Measurements from ENCODE around the gene BAIAP3. TPM values are rescaled to one million over a fixed set of nuclear protein-coding genes. Genes with fewer than 3 reads are reported as not detected.

Gene BAIAP3
- total RNA-seq, 2 experiments from 2014 or later: 0.31 to 0.34 TPM

- CTCF ChIA-PET: interaction anchor here (0.6 kb wide), 1 partner anchor 1329 kb away, joined by 3 read pairs; no protein-coding TSS in a partner anchor
- POLR2A ChIA-PET: no interaction called here
These were observed 17.8 kb downstream of the BAIAP3 start for GRCh38 chr16:1351215-1351581.

GRCh38 chr16:1351582-1352362, 18.3 kb downstream of the BAIAP3 start, which contains the start of the genes GNPTG and TSR3:
GNPTG (plus strand) TSS chr16:1351931; CDS start chr16:1351966, 35 bp downstream.
TSR3 (minus strand) TSS chr16:1351878; CDS start chr16:1351804, 74 bp downstream.
- ChIA-PET POLR2A (no interaction called here), CTCF (no interaction called here)

- POLR2A ChIA-PET: no interaction called here
- CTCF ChIA-PET: no interaction called here
These were observed 21.5 kb downstream of the BAIAP3 start for GRCh38 chr16:1354815-1355540.

GRCh38 chr16:1355591-1355990, 22.1 kb downstream of the BAIAP3 start:
- CTCF ChIA-PET: no interaction called here
- POLR2A ChIA-PET: no interaction called here

- CTCF ChIA-PET: no interaction called here
These were observed 22.8 kb downstream of the BAIAP3 start for GRCh38 chr16:1356061-1356900.

GRCh38 chr16:1357906-1358566, 24.6 kb downstream of the BAIAP3 start:
- ChIA-PET POLR2A (interaction anchor here (0.6 kb wide), 1 partner anchor 12 kb away, joined by 3 read pairs; no protein-coding TSS in a partner anchor), CTCF (interaction anchor here (0.8 kb wide), 1 partner anchor 24 kb away, joined by 3 read pairs; the partner anchor contains the start of gene BAIAP3)

More at GRCh38 chr16:1356061-1356900, 22.8 kb downstream of the BAIAP3 start:
- POLR2A ChIA-PET: no interaction called here

- CTCF ChIA-PET: interaction anchor here (0.6 to 3.2 kb wide), 3 partner anchors 9 to 19 kb away, joined by 3 to 25 read pairs (median 6); no protein-coding TSS in a partner anchor
These were observed 28.4 kb downstream of the BAIAP3 start for GRCh38 chr16:1361685-1362360.

GRCh38 chr16:1362807-1363206, 29.4 kb downstream of the BAIAP3 start:
- POLR2A ChIA-PET: no interaction called here
- CTCF ChIA-PET: interaction anchor here (0.8 to 3.2 kb wide), 11 partner anchors 10 to 361 kb away, joined by 3 to 25 read pairs (median 3); no protein-coding TSS in a partner anchor

More at GRCh38 chr16:1361685-1362360, 28.4 kb downstream of the BAIAP3 start:
- POLR2A ChIA-PET: interaction anchor here (0.7 kb wide), 1 partner anchor 243 kb away, joined by 4 read pairs; no protein-coding TSS in a partner anchor

GRCh38 chr16:1363501-1364041, 30.1 kb downstream of the BAIAP3 start:
- POLR2A ChIA-PET: interaction anchor here (1.3 kb wide), 1 partner anchor 13 kb away, joined by 3 read pairs; no protein-coding TSS in a partner anchor

GRCh38 chr16:1364510-1364909, 31.1 kb downstream of the BAIAP3 start:
- POLR2A ChIA-PET: interaction anchor here (1.3 kb wide), 1 partner anchor 12 kb away, joined by 3 read pairs; no protein-coding TSS in a partner anchor

More at GRCh38 chr16:1363501-1364041, 30.1 kb downstream of the BAIAP3 start:
- CTCF ChIA-PET: interaction anchor here (0.6 to 3.2 kb wide), 18 partner anchors 11 to 360 kb away, joined by 3 to 25 read pairs (median 4); partner anchors contain the start of genes BAIAP3 and UQCC4

GRCh38 chr16:1366060-1366711, 32.7 kb downstream of the BAIAP3 start:
- POLR2A ChIA-PET: interaction anchor here (0.6 to 1.0 kb wide), 2 partner anchors 13 to 110 kb away, joined by 3 to 6 read pairs; no protein-coding TSS in a partner anchor
- CTCF ChIA-PET: interaction anchor here (0.7 kb wide), 1 partner anchor 12 kb away, joined by 3 read pairs; no protein-coding TSS in a partner anchor

More at GRCh38 chr16:1364510-1364909, 31.1 kb downstream of the BAIAP3 start:
- CTCF ChIA-PET: interaction anchor here (0.6 to 3.2 kb wide), 12 partner anchors 10 to 129 kb away, joined by 3 to 25 read pairs (median 4); partner anchors contain the start of genes BAIAP3 and UQCC4

GRCh38 chr16:1366712-1367299, 33.4 kb downstream of the BAIAP3 start:
- ChIA-PET POLR2A (interaction anchor here (0.6 to 1.0 kb wide), 2 partner anchors 12 to 110 kb away, joined by 3 to 6 read pairs; no protein-coding TSS in a partner anchor), CTCF (no interaction called here)

- POLR2A ChIA-PET: no interaction called here
- CTCF ChIA-PET: interaction anchor here (0.6 kb wide), 1 partner anchor 79 kb away, joined by 3 read pairs; no protein-coding TSS in a partner anchor
These were observed 34.2 kb downstream of the BAIAP3 start for GRCh38 chr16:1367486-1368174.

GRCh38 chr16:1371054-1371978, 37.9 kb downstream of the BAIAP3 start:
- ChIA-PET POLR2A (no interaction called here), CTCF (interaction anchor here (0.7 kb wide), 2 partner anchors 9 to 49 kb away, joined by 3 read pairs; partner anchors contain the start of gene UQCC4)

Measured in activated CD8-positive, alpha-beta memory T cell treated with anti-CD3 and anti-CD28 coated beads for 36 hours (primary cell).